Measurements from ENCODE around the gene MAPT.
"Not testable (repeated sequence)": the region's sequence is repeated elsewhere in the genome, so short reads cannot be mapped to it uniquely, and the experiment has no call there.

MAPT gene

GRCh38 chr17:45951941-45952340 lies 57.6 kb downstream of the MAPT start:
- H3K9me3 Mint-ChIP-seq, result no peaks in the 10 kb centered on the region
- H3K27me3 Mint-ChIP-seq, result peaks cover 59% of the 10 kb centered on the region
- CTCF ChIA-PET, result no interaction called here
- H3K4me1 Mint-ChIP-seq, result peaks cover 14% of the 10 kb centered on the region
- H3K27ac Mint-ChIP-seq, result no peak overlapping the region
- no peak overlapping the region for H3K4me3 Mint-ChIP-seq
- no peaks in the 10 kb centered on the region for H3K36me3 Mint-ChIP-seq
- DNase-seq, result no peak

DNA sequence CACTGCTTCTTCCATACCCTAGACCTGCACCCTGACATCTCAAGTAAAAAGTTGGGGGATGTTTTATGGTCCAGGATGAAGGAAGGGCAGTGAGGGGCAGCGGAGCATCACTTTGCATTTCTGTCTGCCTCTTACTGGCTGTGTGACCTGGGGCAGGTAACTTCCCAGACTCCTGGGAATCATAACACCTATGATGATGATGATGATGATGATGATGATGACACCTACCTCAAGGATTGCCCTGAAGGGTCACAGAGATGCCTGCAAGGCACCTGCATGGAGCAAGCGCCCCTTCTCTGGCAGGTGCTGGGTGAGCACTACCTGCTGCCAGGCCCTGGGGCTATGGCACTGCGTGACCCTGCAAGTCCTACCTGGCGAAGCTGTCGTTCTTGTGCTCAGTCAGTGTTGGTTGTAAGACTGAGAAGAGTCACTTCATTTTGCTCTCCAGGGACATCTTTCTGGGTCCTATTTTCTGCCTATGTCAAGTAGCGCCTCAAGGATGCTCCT lies 58.5 kb downstream of the MAPT start:
- H3K4me3 Mint-ChIP-seq, result no peak overlapping the region
- CTCF ChIA-PET, result no interaction called here
- H3K27ac Mint-ChIP-seq, result no peak overlapping the region
- H3K36me3 Mint-ChIP-seq, result no peaks in the 10 kb centered on the region
- no peaks in the 10 kb centered on the region for H3K9me3 Mint-ChIP-seq
- peaks cover 14% of the 10 kb centered on the region for H3K4me1 Mint-ChIP-seq
- no peak for DNase-seq
- H3K27me3 Mint-ChIP-seq, result peaks cover 64% of the 10 kb centered on the region

GRCh38 chr17:45953561-45953960 lies 59.2 kb downstream of the MAPT start:
- Mint-ChIP-seq H3K9me3 (no peaks in the 10 kb centered on the region), H3K27me3 (peaks cover 63% of the 10 kb centered on the region), H3K4me3 (no peak overlapping the region), H3K36me3 (no peaks in the 10 kb centered on the region), H3K4me1 (peaks cover 9% of the 10 kb centered on the region), H3K27ac (no peak overlapping the region)
- CTCF ChIA-PET, result no interaction called here
- no peak for DNase-seq

DNA sequence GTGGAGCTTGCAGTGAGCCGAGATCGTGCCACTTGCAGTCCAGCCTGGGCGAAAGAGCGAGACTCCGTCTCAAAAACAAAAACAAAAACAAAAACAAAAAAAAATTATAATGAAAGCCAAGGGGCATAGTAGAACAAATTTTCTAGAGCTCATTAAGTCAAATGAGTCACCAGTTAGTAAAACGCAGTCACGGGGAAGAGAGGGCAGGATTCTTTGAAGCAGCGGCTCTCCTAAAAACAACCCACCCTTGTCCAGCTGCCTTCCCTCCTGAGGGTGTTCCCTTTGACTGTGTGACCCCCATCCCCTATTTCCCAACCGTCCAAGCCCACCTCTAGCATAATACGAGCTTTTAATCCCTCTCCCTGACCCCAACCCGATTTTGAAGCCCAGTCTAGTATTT lies 60.6 kb downstream of the MAPT start:
- CTCF ChIA-PET, result no interaction called here

GRCh38 chr17:45955326-45955725 lies 61.0 kb downstream of the MAPT start:
- Mint-ChIP-seq H3K4me1 (no peaks in the 10 kb centered on the region), H3K27ac (no peak overlapping the region), H3K27me3 (peaks cover 51% of the 10 kb centered on the region), H3K9me3 (no peaks in the 10 kb centered on the region), H3K36me3 (no peaks in the 10 kb centered on the region), H3K4me3 (no peak overlapping the region)
- CTCF ChIA-PET, result no interaction called here
- no peak for DNase-seq

More for the DNA sequence above, 60.6 kb downstream of the MAPT start:
- no peaks in the 10 kb centered on the region for H3K36me3 Mint-ChIP-seq
- H3K4me1 Mint-ChIP-seq, result no peaks in the 10 kb centered on the region
- H3K9me3 Mint-ChIP-seq, result no peaks in the 10 kb centered on the region
- H3K27me3 Mint-ChIP-seq, result peaks cover 55% of the 10 kb centered on the region
- DNase-seq, result no peak
- H3K4me3 Mint-ChIP-seq, result no peak overlapping the region
- no peak overlapping the region for H3K27ac Mint-ChIP-seq

DNA sequence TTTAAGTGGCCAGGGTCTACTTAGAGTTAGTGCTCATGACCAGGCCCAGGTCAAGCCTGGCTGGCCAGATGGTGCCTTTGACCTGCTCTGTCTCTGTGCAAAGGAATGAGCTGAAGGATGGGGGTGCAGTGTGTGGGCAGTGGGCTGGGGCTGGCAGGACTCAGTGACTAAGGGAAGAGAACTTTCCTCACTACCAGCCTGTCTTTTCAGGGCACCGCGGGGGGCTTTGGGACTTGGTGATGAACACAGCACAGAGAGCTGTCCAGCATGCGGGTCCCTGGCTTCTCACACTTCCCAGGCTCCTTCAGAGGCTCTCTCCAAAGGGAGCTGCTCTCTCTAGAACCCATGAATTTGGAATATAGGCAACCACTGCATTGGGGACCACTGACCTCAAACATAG lies 61.7 kb downstream of the MAPT start:
- Mint-ChIP-seq H3K27me3 (peaks cover 43% of the 10 kb centered on the region), H3K27ac (no peak overlapping the region), H3K4me1 (no peaks in the 10 kb centered on the region), H3K9me3 (no peaks in the 10 kb centered on the region), H3K4me3 (no peak overlapping the region), H3K36me3 (no peaks in the 10 kb centered on the region)
- no peak for DNase-seq
- CTCF ChIA-PET, result no interaction called here

DNA sequence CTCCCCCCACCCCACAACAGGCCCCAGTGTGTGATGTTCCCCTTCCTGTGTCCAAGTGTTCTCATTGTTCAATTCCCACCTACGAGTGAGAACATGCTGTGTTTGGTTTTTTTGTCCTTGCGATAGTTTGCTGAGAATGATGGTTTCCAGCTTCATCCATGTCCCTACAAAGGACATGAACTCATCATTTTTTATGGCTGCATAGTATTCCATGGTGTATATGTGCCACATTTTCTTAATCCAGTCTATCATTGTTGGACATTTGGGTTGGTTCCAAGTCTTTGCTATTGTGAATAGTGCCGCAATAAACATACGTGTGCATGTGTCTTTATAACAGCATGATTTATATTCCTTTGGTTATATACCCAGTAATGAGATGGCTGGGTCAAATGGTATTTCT lies 62.4 kb downstream of the MAPT start:
- H3K9me3 Mint-ChIP-seq, DNase-seq, H3K4me3 Mint-ChIP-seq, CTCF ChIA-PET, H3K27ac Mint-ChIP-seq, H3K4me1 Mint-ChIP-seq, H3K36me3 Mint-ChIP-seq: not testable (repeated sequence)
- peaks cover 36% of the 10 kb centered on the region for H3K27me3 Mint-ChIP-seq

DNA sequence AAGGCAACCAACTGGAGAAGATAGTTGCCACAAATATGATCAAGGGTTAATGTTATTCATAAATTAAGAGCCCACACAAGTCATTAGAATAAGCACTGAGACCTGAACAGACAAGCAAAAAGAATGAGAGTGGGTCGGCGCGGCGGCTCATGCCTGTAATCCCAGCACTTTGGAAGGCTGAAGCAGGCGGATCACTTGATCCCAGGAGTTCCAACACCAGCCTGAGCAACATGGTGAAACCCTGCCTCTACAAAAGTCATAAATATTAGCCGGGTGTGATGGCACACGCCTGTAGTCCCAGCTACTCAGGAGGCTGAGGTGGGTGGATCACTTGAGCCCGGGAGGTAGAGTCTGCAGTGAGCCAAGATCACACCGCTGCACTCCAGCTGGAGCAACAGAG lies 64.0 kb downstream of the MAPT start:
- Mint-ChIP-seq H3K4me1 (no peaks in the 10 kb centered on the region), H3K27ac (no peak overlapping the region), H3K36me3 (no peaks in the 10 kb centered on the region), H3K4me3 (no peak overlapping the region), H3K9me3 (no peaks in the 10 kb centered on the region), H3K27me3 (peaks cover 26% of the 10 kb centered on the region)
- CTCF ChIA-PET, result no interaction called here
- DNase-seq, result no peak

DNA sequence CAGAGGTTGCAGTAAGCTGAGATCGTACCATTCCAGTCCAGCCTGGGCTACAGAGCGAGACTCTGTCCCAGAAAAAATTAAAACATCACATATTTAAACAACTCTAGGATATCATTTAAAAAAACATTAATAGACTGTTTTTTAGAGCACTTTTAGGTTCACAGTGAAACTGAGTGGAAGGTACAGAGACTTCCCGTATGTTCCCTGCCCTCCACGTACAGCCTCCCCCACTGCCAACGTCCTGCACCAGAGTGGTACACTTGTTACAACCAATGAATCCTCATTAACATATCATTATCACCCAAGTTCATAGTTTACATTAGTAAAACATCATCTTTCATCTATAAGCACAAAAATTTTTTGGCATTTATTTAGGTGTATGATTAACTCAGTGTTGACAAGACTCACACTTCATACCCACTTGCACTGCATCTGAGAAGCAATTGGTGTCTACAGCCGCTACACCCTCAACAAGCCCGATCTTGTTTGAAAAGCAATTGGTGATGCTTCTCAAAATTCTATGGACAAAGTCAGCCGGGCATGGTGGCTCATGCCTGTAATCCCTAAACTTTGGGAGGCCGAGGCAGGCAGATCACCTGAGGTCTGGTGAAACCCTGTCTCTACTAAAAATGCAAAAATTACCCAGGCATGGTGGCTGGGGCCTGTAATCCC lies 64.8 kb downstream of the MAPT start:
- Mint-ChIP-seq H3K27ac (no peak overlapping the region), H3K4me1 (no peaks in the 10 kb centered on the region), H3K4me3 (no peak overlapping the region), H3K36me3 (no peaks in the 10 kb centered on the region), H3K27me3 (peaks cover 29% of the 10 kb centered on the region), H3K9me3 (no peaks in the 10 kb centered on the region)
- CTCF ChIA-PET, result no interaction called here
- no peak for DNase-seq

DNA sequence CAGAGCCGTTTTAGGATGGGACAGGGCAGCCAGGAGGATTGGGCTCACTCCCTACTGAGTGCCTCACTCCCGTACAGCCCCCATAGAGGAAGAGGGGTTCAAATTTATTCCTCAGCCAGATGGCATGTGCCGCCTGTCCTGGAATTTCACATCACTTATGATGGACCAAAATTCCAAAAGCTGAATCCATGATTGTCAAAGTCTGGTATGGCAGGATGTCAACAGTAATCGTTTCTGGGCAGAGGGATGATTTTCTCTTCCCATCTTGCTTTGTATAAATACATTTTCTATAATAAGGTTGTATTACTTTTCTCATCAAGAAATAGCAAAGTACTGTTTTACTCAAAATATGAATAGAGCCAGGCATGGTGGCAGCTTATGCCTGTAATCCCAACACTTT lies 66.0 kb downstream of the MAPT start:
- no peaks in the 10 kb centered on the region for H3K9me3 Mint-ChIP-seq
- no peak overlapping the region for H3K27ac Mint-ChIP-seq
- H3K36me3 Mint-ChIP-seq, result no peaks in the 10 kb centered on the region
- no peak for DNase-seq
- CTCF ChIA-PET, result no interaction called here
- H3K27me3 Mint-ChIP-seq, result peaks cover 26% of the 10 kb centered on the region
- H3K4me3 Mint-ChIP-seq, result no peak overlapping the region
- no peaks in the 10 kb centered on the region for H3K4me1 Mint-ChIP-seq

- no peaks in the 10 kb centered on the region for H3K36me3 Mint-ChIP-seq
Measured at GRCh38 chr17:45961206-45961605, 66.9 kb downstream of the MAPT start.

DNA sequence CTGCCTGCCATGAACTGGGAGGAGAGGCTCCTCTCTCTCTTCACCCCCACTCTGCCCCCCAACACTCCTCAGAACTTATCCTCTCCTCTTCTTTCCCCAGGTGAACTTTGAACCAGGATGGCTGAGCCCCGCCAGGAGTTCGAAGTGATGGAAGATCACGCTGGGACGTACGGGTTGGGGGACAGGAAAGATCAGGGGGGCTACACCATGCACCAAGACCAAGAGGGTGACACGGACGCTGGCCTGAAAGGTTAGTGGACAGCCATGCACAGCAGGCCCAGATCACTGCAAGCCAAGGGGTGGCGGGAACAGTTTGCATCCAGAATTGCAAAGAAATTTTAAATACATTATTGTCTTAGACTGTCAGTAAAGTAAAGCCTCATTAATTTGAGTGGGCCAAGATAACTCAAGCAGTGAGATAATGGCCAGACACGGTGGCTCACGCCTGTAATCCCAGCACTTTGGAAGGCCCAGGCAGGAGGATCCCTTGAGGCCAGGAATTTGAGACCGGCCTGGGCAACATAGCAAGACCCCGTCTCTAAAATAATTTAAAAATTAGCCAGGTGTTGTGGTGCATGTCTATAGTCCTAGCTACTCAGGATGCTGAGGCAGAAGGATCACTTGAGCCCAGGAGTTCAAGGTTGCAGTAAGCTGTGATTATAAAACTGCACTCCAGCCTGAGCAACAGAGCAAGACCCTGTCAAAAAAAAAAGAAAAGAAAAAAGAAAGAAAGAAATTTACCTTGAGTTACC lies 68.0 kb downstream of the MAPT start:
- CTCF ChIA-PET, result no interaction called here
- H3K27me3 Mint-ChIP-seq, result peaks cover 20% of the 10 kb centered on the region

More at GRCh38 chr17:45961206-45961605, 66.9 kb downstream of the MAPT start:
- DNase-seq, result no peak
- H3K4me3 Mint-ChIP-seq, result no peak overlapping the region
- H3K4me1 Mint-ChIP-seq, result no peaks in the 10 kb centered on the region
- no peaks in the 10 kb centered on the region for H3K9me3 Mint-ChIP-seq
- H3K27me3 Mint-ChIP-seq, result peaks cover 21% of the 10 kb centered on the region
- no peak overlapping the region for H3K27ac Mint-ChIP-seq
- CTCF ChIA-PET, result interaction anchor here (0.6 kb wide), 1 partner anchor 1305 kb away, joined by 3 read pairs; the partner anchor contains the start of gene MEIOC

GRCh38 chr17:45963283-45963682 lies 68.9 kb downstream of the MAPT start:
- Mint-ChIP-seq H3K4me3 (no peak overlapping the region), H3K36me3 (no peaks in the 10 kb centered on the region), H3K27me3 (peaks cover 28% of the 10 kb centered on the region), H3K9me3 (no peaks in the 10 kb centered on the region), H3K4me1 (no peaks in the 10 kb centered on the region), H3K27ac (no peak overlapping the region)
- DNase-seq, result no peak
- CTCF ChIA-PET, result no interaction called here

More for the DNA sequence above, 68.0 kb downstream of the MAPT start:
- no peaks in the 10 kb centered on the region for H3K9me3 Mint-ChIP-seq
- no peak overlapping the region for H3K27ac Mint-ChIP-seq
- no peaks in the 10 kb centered on the region for H3K4me1 Mint-ChIP-seq
- no peak for DNase-seq
- H3K4me3 Mint-ChIP-seq, result no peak overlapping the region
- no peaks in the 10 kb centered on the region for H3K36me3 Mint-ChIP-seq

- Mint-ChIP-seq H3K27ac (no peak overlapping the region), H3K9me3 (no peaks in the 10 kb centered on the region), H3K36me3 (no peaks in the 10 kb centered on the region), H3K4me3 (no peak overlapping the region), H3K27me3 (peaks cover 29% of the 10 kb centered on the region), H3K4me1 (no peaks in the 10 kb centered on the region)
- no peak for DNase-seq
- CTCF ChIA-PET, result no interaction called here
Measured at GRCh38 chr17:45963889-45964288, 69.5 kb downstream of the MAPT start.

GRCh38 chr17:45964634-45965033 lies 70.3 kb downstream of the MAPT start:
- no peak for DNase-seq
- Mint-ChIP-seq H3K27ac (no peak overlapping the region), H3K36me3 (no peaks in the 10 kb centered on the region), H3K4me3 (no peak overlapping the region), H3K4me1 (no peaks in the 10 kb centered on the region), H3K27me3 (peaks cover 32% of the 10 kb centered on the region), H3K9me3 (no peaks in the 10 kb centered on the region)
- CTCF ChIA-PET, result no interaction called here

Measured in activated naive CD4-positive, alpha-beta T cell treated with anti-CD3 and anti-CD28 coated beads, Interleukin-2, amount 10 ng/mL, durations not matched to agents 7 days and 5 days (primary cell).